GM12878 (cell line): ENCODE data around the gene MYRF.

ENCODE experiments used
- BHLHE40 ChIP-seq, 2 experiments: fragments of 450-650 bp in 1 of 2; IDR thresholded peaks; 2 replicates each; pipeline ENCODE4 v1.6.1; 2011 to 2017; ENCODE audit warnings: low read depth in 2 of 2, borderline replicate concordance in 1 of 2, improper control_type of control experiment in 1 of 2, low read length in 1 of 2, mild to moderate bottlenecking in 1 of 2
- LARP7 ChIP-seq: fragments of 450-650 bp; IDR thresholded peaks from 2 replicates; pipeline ENCODE4 v1.6.1; 2017; ENCODE audit warnings: mild to moderate bottlenecking
- SP1 ChIP-seq: IDR thresholded peaks from one replicate; pipeline ENCODE4 v1.6.1; 2011; ENCODE audit warnings: low read depth, low read length
- SUPT20H ChIP-seq: IDR thresholded peaks from 2 replicates; pipeline ENCODE4 v1.6.1; 2011; ENCODE audit warnings: low read depth, mild to moderate bottlenecking, low read length, moderate library complexity, borderline replicate concordance; ENCODE audit not compliant: control insufficient read depth
- SUZ12 ChIP-seq: fragments of 200-600 bp; sonication (generic); IDR thresholded peaks from one replicate; pipeline ENCODE4 v1.6.1; 2018; ENCODE audit warnings: antibody characterized with exemption, mild to moderate bottlenecking; ENCODE audit not compliant: unreplicated experiment
- TCF12 ChIP-seq: IDR thresholded peaks from 2 replicates; pipeline ENCODE4 v1.6.1; 2011; ENCODE audit warnings: low read depth, mild to moderate bottlenecking, low read length
- ZNF24 ChIP-seq: fragments of 450-650 bp; IDR thresholded peaks from 2 replicates; pipeline ENCODE4 v1.6.1; 2017; ENCODE audit warnings: antibody characterized with exemption, mild to moderate bottlenecking
- TF ChIP-seq, protein P1 (sequence below): fragments of 450-650 bp; IDR thresholded peaks from 2 replicates; pipeline ENCODE4 v1.6.1; 2018; ENCODE audit warnings: mild to moderate bottlenecking, low read depth, moderate library complexity; ENCODE audit not compliant: partially characterized antibody
- TF ChIP-seq, protein P2 (sequence below): fragments of 450-650 bp; IDR thresholded peaks from 2 replicates; pipeline ENCODE4 v1.6.1; 2016; ENCODE audit warnings: mild to moderate bottlenecking
- TF ChIP-seq, protein P3 (sequence below), 3 experiments: IDR thresholded peaks in 2 of 3; conservative IDR thresholded peaks in 1 of 3; 2 replicates each; pipeline ENCODE4 v1.5.1; 2011; ENCODE audit warnings: low read depth in 3 of 3, low read length in 3 of 3, mild to moderate bottlenecking in 3 of 3, control low read depth in 2 of 3, moderate library complexity in 2 of 3, inconsistent platforms in 1 of 3, mixed read lengths in 1 of 3; ENCODE audit not compliant: control insufficient read depth in 2 of 3, insufficient read depth in 1 of 3; ENCODE audit errors: extremely low read depth in 1 of 3
- TF ChIP-seq, protein P4 (sequence below): fragments of 150-350 bp; IDR thresholded peaks from 2 replicates; pipeline ENCODE4 v1.6.1; 2016; ENCODE audit warnings: low read depth, low read length
- TF ChIP-seq, protein P5 (sequence below): IDR thresholded peaks from 2 replicates; pipeline ENCODE4 v1.6.1; 2011; ENCODE audit warnings: borderline replicate concordance, low read depth, mild to moderate bottlenecking, moderate library complexity, low read length; ENCODE audit not compliant: insufficient read depth, poor library complexity, severe bottlenecking

DNA sequence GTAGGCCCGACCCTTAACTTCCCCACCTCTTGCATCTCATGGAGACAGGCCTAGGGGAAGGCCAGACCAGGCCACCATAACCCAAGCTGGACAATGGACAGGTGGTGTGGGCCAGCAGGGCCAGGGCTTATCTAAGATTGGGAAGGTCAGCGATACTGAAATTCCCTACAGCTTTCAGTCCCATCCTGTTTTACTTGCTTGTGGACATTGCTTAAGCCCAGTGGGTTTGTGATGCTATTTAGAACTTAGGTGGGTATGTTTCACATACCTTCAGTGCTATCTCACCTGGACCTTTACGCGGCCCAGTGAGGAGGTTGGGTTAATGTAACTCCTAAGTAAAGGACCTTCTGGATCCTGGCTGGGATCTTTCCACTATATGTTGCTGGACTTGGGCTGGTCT, 77.4 kb downstream of the MYRF start:
- TF ChIP-seq, protein P1, sequence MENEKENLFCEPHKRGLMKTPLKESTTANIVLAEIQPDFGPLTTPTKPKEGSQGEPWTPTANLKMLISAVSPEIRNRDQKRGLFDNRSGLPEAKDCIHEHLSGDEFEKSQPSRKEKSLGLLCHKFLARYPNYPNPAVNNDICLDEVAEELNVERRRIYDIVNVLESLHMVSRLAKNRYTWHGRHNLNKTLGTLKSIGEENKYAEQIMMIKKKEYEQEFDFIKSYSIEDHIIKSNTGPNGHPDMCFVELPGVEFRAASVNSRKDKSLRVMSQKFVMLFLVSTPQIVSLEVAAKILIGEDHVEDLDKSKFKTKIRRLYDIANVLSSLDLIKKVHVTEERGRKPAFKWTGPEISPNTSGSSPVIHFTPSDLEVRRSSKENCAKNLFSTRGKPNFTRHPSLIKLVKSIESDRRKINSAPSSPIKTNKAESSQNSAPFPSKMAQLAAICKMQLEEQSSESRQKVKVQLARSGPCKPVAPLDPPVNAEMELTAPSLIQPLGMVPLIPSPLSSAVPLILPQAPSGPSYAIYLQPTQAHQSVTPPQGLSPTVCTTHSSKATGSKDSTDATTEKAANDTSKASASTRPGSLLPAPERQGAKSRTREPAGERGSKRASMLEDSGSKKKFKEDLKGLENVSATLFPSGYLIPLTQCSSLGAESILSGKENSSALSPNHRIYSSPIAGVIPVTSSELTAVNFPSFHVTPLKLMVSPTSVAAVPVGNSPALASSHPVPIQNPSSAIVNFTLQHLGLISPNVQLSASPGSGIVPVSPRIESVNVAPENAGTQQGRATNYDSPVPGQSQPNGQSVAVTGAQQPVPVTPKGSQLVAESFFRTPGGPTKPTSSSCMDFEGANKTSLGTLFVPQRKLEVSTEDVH, result no peak
- TF ChIP-seq, protein P2, sequence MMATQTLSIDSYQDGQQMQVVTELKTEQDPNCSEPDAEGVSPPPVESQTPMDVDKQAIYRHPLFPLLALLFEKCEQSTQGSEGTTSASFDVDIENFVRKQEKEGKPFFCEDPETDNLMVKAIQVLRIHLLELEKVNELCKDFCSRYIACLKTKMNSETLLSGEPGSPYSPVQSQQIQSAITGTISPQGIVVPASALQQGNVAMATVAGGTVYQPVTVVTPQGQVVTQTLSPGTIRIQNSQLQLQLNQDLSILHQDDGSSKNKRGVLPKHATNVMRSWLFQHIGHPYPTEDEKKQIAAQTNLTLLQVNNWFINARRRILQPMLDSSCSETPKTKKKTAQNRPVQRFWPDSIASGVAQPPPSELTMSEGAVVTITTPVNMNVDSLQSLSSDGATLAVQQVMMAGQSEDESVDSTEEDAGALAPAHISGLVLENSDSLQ, result no peak
- TF ChIP-seq SP1 (no peak), TCF12 (no peak), LARP7 (no peak), SUPT20H (no peak), ZNF24 (no peak), BHLHE40 (IDR thresholded peaks at IDR 0.05; ENCODE audit: borderline replicate concordance in 1 of 2, low read depth in 2 of 2, low read length in 1 of 2) (no peak), SUZ12 (no peak)
- TF ChIP-seq, protein P3, sequence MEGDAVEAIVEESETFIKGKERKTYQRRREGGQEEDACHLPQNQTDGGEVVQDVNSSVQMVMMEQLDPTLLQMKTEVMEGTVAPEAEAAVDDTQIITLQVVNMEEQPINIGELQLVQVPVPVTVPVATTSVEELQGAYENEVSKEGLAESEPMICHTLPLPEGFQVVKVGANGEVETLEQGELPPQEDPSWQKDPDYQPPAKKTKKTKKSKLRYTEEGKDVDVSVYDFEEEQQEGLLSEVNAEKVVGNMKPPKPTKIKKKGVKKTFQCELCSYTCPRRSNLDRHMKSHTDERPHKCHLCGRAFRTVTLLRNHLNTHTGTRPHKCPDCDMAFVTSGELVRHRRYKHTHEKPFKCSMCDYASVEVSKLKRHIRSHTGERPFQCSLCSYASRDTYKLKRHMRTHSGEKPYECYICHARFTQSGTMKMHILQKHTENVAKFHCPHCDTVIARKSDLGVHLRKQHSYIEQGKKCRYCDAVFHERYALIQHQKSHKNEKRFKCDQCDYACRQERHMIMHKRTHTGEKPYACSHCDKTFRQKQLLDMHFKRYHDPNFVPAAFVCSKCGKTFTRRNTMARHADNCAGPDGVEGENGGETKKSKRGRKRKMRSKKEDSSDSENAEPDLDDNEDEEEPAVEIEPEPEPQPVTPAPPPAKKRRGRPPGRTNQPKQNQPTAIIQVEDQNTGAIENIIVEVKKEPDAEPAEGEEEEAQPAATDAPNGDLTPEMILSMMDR (IDR thresholded peaks at IDR 0.05 in 2 of 3, conservative IDR thresholded peaks at IDR 0.05 in 1 of 3; ENCODE audit: control insufficient read depth in 2 of 3, extremely low read depth in 1 of 3, insufficient read depth in 1 of 3, low read depth in 3 of 3, low read length in 3 of 3), result no peak
- TF ChIP-seq, protein P4, sequence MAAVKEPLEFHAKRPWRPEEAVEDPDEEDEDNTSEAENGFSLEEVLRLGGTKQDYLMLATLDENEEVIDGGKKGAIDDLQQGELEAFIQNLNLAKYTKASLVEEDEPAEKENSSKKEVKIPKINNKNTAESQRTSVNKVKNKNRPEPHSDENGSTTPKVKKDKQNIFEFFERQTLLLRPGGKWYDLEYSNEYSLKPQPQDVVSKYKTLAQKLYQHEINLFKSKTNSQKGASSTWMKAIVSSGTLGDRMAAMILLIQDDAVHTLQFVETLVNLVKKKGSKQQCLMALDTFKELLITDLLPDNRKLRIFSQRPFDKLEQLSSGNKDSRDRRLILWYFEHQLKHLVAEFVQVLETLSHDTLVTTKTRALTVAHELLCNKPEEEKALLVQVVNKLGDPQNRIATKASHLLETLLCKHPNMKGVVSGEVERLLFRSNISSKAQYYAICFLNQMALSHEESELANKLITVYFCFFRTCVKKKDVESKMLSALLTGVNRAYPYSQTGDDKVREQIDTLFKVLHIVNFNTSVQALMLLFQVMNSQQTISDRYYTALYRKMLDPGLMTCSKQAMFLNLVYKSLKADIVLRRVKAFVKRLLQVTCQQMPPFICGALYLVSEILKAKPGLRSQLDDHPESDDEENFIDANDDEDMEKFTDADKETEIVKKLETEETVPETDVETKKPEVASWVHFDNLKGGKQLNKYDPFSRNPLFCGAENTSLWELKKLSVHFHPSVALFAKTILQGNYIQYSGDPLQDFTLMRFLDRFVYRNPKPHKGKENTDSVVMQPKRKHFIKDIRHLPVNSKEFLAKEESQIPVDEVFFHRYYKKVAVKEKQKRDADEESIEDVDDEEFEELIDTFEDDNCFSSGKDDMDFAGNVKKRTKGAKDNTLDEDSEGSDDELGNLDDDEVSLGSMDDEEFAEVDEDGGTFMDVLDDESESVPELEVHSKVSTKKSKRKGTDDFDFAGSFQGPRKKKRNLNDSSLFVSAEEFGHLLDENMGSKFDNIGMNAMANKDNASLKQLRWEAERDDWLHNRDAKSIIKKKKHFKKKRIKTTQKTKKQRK, result no peak
- TF ChIP-seq, protein P5, sequence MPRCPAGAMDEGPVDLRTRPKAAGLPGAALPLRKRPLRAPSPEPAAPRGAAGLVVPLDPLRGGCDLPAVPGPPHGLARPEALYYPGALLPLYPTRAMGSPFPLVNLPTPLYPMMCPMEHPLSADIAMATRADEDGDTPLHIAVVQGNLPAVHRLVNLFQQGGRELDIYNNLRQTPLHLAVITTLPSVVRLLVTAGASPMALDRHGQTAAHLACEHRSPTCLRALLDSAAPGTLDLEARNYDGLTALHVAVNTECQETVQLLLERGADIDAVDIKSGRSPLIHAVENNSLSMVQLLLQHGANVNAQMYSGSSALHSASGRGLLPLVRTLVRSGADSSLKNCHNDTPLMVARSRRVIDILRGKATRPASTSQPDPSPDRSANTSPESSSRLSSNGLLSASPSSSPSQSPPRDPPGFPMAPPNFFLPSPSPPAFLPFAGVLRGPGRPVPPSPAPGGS, result no peak
